Upper lobe of right lung (tissue), 1 donor: Measurements from ENCODE around the gene PKP4. TPM values are rescaled to one million over a fixed set of nuclear protein-coding genes. Genes with fewer than 3 reads are reported as not detected.

ENCODE experiments used
- ATAC-seq: fragments of 200-7000 bp; cut with Tn5 transposase; one replicate; pipeline ENCODE4 v1.9.1; 2020; ENCODE audit warnings: mild to moderate bottlenecking, moderate library complexity
- DNase-seq: peaks from one replicate; pipeline ENCODE4 v3.0.0-alpha.2; 2020
- H3K27ac ChIP-seq: fragments of 200-600 bp; one replicate; pipeline ENCODE4 v1.8.0; 2022
- H3K27me3 ChIP-seq: fragments of 200-600 bp; one replicate; pipeline ENCODE4 v1.8.0; 2022; ENCODE audit warnings: mild to moderate bottlenecking
- H3K36me3 ChIP-seq: fragments of 200-600 bp; one replicate; pipeline ENCODE4 v1.8.0; 2022
- H3K4me1 ChIP-seq: fragments of 200-600 bp; one replicate; pipeline ENCODE4 v1.8.0; 2022
- H3K4me3 ChIP-seq: fragments of 200-600 bp; one replicate; pipeline ENCODE4 v1.8.0; 2022; ENCODE audit warnings: mild to moderate bottlenecking
- H3K9me3 ChIP-seq: fragments of 200-600 bp; one replicate; pipeline ENCODE4 v1.8.0; 2022
- intact Hi-C: fragments of 100-400 bp; cut with DNase I; formaldehyde crosslinking; loops from one replicate; pipeline ENCODE4 v1.11.0; 2022
- total RNA-seq: library from RNA; stranded (reverse); fragmentation: NEBNext Ultra II Directional; extraction: Animal tissue kit (Norgen Biotek cat#: 25700); gene quantifications from one replicate; pipeline ENCODE4 v1.2.1, GENCODE V29; 2021
- TF ChIP-seq, protein P1 (sequence below): fragments of 200-600 bp; IDR thresholded peaks from one replicate; pipeline ENCODE4 v1.8.0; 2022; ENCODE audit warnings: antibody characterized with exemption
- donor health status: DM: no; HTN: yes; CAD: no; lungs with severe emphysema.

PKP4 gene
- total RNA-seq, 1 donor from 2014 or later = 74.7 TPM

DNA sequence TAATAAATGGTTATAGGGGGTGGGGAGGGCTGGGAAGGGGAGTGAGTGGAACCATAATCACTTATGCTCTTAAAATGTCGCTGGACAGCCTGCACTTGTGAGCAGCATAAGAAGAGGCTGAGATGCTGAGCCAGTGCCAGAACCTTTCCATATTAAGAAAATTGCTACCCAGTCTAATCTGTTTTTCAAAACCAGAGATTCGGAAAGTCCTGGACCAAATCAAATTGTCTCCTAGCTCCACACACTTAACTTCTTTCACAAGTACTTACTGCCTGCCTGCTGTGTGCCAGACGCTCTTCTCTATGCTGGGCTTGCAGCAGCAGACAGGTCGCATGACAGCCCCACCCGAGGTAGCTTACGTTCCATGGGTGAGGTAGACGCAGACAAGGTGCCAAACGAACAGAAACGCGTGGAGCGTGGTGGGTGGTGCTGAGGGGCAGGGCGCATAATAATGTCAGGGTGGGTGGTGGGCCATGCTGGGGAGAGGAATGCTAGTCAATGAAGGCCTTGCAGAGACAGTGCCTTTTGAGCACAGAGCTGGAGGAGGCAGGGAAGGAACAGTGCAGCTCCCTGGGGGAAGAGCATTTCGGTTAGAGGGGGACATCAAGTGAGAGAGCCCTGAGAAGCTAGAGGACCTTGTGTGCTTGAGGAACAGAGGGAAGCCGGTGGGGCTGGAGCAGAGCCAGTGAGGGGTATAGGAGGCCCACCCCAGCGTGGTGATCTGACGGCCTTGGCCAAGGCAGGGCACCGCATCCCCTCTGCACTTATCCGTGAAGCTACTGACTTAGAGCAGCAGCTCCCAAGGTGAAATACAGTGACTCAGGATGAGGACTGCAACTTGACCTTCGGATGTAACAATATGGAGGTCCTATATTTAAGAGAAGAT lies 214.9 kb downstream of the PKP4 start:
- DNase-seq (no peak), ATAC-seq (peak; percentile 19)
- Histone ChIP-seq H3K36me3 (peaks cover 46% of the 10 kb centered on the region), H3K4me3 (no peak overlapping the region), H3K27me3 (no peaks in the 10 kb centered on the region), H3K4me1 (peaks cover 6% of the 10 kb centered on the region), H3K9me3 (no peaks in the 10 kb centered on the region), H3K27ac (no peak overlapping the region)
- TF ChIP-seq, protein P1, sequence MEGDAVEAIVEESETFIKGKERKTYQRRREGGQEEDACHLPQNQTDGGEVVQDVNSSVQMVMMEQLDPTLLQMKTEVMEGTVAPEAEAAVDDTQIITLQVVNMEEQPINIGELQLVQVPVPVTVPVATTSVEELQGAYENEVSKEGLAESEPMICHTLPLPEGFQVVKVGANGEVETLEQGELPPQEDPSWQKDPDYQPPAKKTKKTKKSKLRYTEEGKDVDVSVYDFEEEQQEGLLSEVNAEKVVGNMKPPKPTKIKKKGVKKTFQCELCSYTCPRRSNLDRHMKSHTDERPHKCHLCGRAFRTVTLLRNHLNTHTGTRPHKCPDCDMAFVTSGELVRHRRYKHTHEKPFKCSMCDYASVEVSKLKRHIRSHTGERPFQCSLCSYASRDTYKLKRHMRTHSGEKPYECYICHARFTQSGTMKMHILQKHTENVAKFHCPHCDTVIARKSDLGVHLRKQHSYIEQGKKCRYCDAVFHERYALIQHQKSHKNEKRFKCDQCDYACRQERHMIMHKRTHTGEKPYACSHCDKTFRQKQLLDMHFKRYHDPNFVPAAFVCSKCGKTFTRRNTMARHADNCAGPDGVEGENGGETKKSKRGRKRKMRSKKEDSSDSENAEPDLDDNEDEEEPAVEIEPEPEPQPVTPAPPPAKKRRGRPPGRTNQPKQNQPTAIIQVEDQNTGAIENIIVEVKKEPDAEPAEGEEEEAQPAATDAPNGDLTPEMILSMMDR = no peak
- intact Hi-C loops = no loop called here

DNA sequence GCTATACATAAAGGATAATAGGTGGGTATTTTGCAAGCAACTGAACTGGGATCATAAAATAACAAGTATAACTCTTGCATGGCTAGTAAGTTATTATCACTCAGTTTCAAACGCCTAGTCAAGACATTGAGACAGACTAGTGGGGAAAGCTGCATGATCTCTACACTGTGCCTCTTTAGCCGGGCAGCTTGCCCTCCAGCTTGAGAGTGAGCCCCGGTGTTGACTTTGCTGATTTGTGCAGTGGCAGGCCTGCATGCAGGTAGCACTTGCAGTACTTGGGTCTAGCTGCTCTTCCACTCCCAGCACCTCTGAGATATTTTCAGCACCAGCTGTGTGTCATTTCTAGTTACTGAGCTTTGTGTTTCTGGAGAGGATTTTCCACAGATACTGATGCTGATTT lies 219.5 kb downstream of the PKP4 start:
- Histone ChIP-seq H3K4me1 (no peaks in the 10 kb centered on the region), H3K27ac (no peak overlapping the region), H3K27me3 (no peaks in the 10 kb centered on the region), H3K4me3 (no peak overlapping the region), H3K9me3 (no peaks in the 10 kb centered on the region), H3K36me3 (peaks cover 57% of the 10 kb centered on the region)
- intact Hi-C loops = no loop called here
- no peak for DNase-seq
- TF ChIP-seq, protein P1 = no peak
- no peak for ATAC-seq

DNA sequence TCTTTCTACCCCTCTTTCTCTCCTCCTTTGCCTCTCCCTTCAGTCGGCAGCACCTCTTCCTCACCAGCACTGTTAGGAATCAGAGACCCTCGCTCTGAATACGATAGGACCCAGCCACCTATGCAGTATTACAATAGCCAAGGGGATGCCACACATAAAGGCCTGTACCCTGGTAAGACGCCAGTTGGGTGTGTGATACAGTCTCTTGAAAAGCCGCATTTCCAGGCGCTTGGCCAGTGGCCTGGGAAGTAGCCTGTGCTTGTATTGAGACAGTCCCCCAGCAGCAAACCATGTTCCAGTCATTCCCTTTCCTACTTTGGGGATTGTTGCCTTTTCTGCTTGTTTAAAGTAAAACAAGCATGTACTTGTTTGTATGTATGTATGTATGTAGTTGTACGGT lies 219.9 kb downstream of the PKP4 start:
- Histone ChIP-seq H3K4me1 (no peaks in the 10 kb centered on the region), H3K36me3 (peaks cover 57% of the 10 kb centered on the region), H3K27ac (no peak overlapping the region), H3K9me3 (no peaks in the 10 kb centered on the region), H3K4me3 (no peak overlapping the region), H3K27me3 (no peaks in the 10 kb centered on the region)
- DNase-seq (no peak), ATAC-seq (no peak)
- intact Hi-C loops = no loop called here
- TF ChIP-seq, protein P1 = no peak

DNA sequence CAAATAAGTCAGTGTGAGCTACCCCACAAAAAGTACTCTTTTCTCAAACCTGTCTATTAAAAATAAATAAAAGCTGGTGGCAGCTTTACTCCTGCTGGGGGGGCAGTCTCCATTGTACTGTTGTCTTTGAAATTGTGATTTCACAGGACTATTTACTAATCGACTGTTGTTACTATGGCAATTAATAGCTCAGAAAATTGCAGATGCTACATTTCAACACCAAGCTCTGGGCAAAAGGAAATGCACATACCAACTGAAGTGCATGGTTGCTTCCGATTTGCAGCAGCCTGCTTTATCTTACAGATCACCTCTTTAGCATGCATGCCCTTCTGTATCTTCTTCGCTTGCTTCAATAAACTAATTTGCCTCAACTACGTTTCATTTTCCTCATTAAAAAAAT lies 220.8 kb downstream of the PKP4 start:
- H3K27ac ChIP-seq = no peak overlapping the region
- TF ChIP-seq, protein P1 = no peak
- intact Hi-C loops = no loop called here
- no peak for ATAC-seq
- H3K4me1 ChIP-seq = no peaks in the 10 kb centered on the region
- H3K4me3 ChIP-seq = no peak overlapping the region
- no peaks in the 10 kb centered on the region for H3K9me3 ChIP-seq
- peaks cover 57% of the 10 kb centered on the region for H3K36me3 ChIP-seq
- H3K27me3 ChIP-seq = no peaks in the 10 kb centered on the region
- no peak for DNase-seq

DNA sequence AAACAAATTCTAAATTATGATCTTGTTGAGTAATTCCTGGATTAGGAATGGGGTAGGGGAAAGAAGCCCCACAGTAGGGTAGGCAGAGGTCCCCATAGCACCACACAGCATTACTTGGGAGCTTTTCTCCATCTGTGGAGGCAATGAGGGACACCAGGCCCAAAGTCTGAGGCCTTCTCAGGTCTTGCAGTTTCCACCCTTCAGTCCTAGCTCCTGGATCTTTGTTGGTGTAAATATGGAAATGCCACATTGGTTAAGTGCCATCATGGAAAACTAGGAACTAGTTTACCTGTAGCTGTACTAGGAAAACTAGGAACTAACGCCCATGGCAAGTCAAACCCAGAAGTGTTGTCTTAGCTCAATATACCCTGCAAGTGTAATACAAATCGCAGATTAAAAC lies 225.1 kb downstream of the PKP4 start:
- Histone ChIP-seq H3K4me3 (no peak overlapping the region), H3K9me3 (no peaks in the 10 kb centered on the region), H3K27ac (no peak overlapping the region), H3K27me3 (no peaks in the 10 kb centered on the region), H3K4me1 (no peaks in the 10 kb centered on the region), H3K36me3 (peaks cover 23% of the 10 kb centered on the region)
- DNase-seq (no peak), ATAC-seq (no peak)
- intact Hi-C loops = no loop called here
- TF ChIP-seq, protein P1 = no peak
